CD1c-positive myeloid dendritic cell (primary cell): ENCODE data around the gene ZNF92.
"Not testable (repeated sequence)": the region's sequence is repeated elsewhere in the genome, so short reads cannot be mapped to it uniquely, and the experiment has no call there.

Experiments
- DNase-seq: peaks from one replicate; pipeline ENCODE4 v3.0.0-alpha.2; 2016; ENCODE audit errors: extremely low spot score

Gene ZNF92

GRCh38 chr7:65429642-65430343 lies 56.1 kb downstream of the ZNF92 start:
- no peak for DNase-seq

GRCh38 chr7:65430344-65431186 lies 56.9 kb downstream of the ZNF92 start:
- DNase-seq: no peak

GRCh38 chr7:65434307-65434706 lies 60.7 kb downstream of the ZNF92 start:
- DNase-seq: no peak

GRCh38 chr7:65436163-65436562 lies 62.5 kb downstream of the ZNF92 start:
- DNase-seq: no peak

- DNase-seq: no peak
These were observed 64.9 kb downstream of the ZNF92 start for GRCh38 chr7:65438598-65438997.

GRCh38 chr7:65441010-65441409 lies 67.4 kb downstream of the ZNF92 start:
- DNase-seq: no peak

- DNase-seq: no peak
These were observed 70.7 kb downstream of the ZNF92 start for GRCh38 chr7:65444205-65444842.

GRCh38 chr7:65444899-65445823 lies 71.5 kb downstream of the ZNF92 start:
- DNase-seq: no peak

- not testable (repeated sequence) for DNase-seq
These were observed 73.4 kb downstream of the ZNF92 start for GRCh38 chr7:65447041-65447440.

- no peak for DNase-seq
These were observed 75.3 kb downstream of the ZNF92 start for GRCh38 chr7:65448816-65449504.

GRCh38 chr7:65449505-65449852 lies 75.8 kb downstream of the ZNF92 start:
- DNase-seq: no peak
